Measurements from ENCODE around the gene COX19.
A peak's percentile ranks its signal among the peaks of the same experiment; 100 is the strongest.

The COX19 gene

DNA sequence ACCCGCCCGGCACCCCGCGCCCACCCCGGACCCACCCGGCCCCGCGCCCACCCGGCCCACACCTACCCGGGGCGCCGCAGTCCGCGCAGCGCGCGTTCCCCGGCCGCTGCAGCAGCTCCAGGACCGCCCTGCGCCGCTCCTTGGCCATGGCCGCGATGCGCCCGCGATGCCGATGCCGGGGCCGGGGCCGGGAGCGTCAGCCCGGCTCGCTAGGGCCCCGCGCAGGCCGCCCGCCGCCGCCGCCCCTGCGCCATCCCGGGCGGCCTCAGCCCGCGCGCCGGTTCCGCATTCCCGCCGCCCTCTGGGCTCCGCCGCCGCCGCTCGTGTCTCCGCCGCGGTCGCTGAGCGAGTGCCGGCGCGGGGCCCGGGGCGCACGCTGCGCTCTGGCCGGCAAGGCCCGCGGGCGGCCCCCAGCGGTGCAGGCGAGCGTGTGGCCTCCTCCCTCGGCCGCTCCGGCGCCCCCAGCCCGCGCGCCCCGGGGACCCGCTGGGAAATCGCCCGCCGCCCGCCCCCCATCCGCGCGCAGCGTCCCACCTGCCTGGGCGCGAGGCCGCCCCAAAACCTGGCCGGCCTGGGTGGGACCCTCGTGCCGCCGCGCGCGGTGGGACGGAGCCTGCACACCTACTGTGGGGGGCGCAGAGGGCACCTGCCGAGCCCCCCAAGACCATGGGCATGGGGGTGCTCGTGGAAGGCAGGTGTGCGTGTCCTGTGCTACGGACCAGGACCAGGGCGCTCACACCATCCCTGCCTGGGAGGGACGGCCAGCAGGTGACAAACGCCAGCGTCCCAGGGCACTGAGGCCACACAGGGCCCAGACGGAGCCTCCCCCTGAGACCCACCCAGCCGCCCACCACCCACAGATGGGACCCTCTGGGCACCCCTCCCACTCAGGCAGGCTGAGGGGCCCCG, 20.8 kb downstream of the COX19 start, which contains the start of gene ADAP1:
Gene ADAP1, minus strand, starts transcription at position 351 of the 909 bp plus-strand sequence. Its CDS starts 203 bp downstream, at position 148.
- Histone ChIP-seq H3K36me3 (ENCODE audit: control insufficient read depth, insufficient read depth, low read length) (no peaks in the 10 kb centered on the region), H3K27ac (ENCODE audit: low read depth, low read length) (no peak within 1 kb of the TSS), H3K9ac (ENCODE audit: low read depth, low read length) (no peak within 1 kb of the TSS)

DNA sequence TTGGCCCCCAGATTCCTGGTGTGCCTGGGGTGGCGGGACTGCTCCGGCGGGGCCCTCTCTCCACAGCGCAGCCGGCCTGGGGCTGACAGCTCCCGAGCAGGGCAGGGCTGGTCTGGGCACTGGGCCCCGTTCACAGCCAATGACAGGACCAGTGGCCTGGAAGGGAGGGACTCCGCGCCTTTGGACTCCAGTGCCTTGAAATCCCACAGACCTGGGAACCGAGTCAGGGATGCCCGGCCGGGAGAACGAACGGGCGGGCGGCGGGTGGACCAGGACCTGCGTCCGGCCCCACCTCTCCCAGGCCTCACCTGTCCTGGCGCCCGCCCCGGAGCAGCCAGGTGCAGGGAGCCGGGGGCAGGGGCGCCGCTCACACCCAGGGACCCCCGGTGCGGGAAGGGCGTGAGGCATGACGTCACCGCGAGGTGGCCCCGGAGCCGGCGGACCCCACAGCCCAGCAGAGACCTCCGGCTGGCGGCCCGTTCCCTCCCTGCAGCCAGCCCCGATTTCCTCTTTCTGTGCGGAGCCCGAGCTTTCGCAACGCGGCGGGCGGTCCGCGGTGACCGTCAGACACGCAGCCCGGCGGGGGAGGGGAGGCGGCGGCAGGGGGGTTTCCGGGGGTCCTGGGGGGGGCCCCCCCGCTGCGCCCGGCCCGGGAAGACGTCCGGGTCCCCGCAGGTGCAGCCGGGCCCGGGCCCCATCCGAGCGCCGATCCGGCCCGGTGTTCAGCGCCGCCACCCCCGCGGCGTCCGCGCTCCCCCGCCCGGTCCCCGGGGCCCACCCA, 21.6 kb downstream of the COX19 start:
- no peaks in the 10 kb centered on the region for H3K36me3 ChIP-seq (ENCODE audit: control insufficient read depth, insufficient read depth, low read length)
- no peak overlapping the region for H3K27ac ChIP-seq (ENCODE audit: low read depth, low read length)
- H3K4me1 ChIP-seq (ENCODE audit: control insufficient read depth, insufficient read depth, low read length): no peaks in the 10 kb centered on the region
- no peaks in the 10 kb centered on the region for H3K9me3 ChIP-seq (ENCODE audit: control insufficient read depth, insufficient read depth, low read length)
- peaks cover 30% of the 10 kb centered on the region for H3K27me3 ChIP-seq (ENCODE audit: control insufficient read depth, insufficient read depth, low read length)
- H3K9ac ChIP-seq (ENCODE audit: low read depth, low read length): no peak overlapping the region
- H3K4me3 ChIP-seq (ENCODE audit: low read depth, low read length): peak overlapping the region; percentile 62

More for the DNA sequence above, 20.8 kb downstream of the COX19 start, which contains the start of gene ADAP1:
- Histone ChIP-seq H3K4me1 (ENCODE audit: control insufficient read depth, insufficient read depth, low read length) (0 out of 2 replicates have a peak, but pooled peaks cover 6% of the 10 kb centered on the region), H3K27me3 (ENCODE audit: control insufficient read depth, insufficient read depth, low read length) (peaks cover 30% of the 10 kb centered on the region), H3K9me3 (ENCODE audit: control insufficient read depth, insufficient read depth, low read length) (no peaks in the 10 kb centered on the region), H3K4me3 (ENCODE audit: low read depth, low read length) (peak within 1 kb of the TSS; percentile 62)

- no peaks in the 10 kb centered on the region for H3K9me3 ChIP-seq (ENCODE audit: control insufficient read depth, insufficient read depth, low read length)
- no peak overlapping the region for H3K9ac ChIP-seq (ENCODE audit: low read depth, low read length)
- no peaks in the 10 kb centered on the region for H3K36me3 ChIP-seq (ENCODE audit: control insufficient read depth, insufficient read depth, low read length)
- no peak overlapping the region for H3K27ac ChIP-seq (ENCODE audit: low read depth, low read length)
- no peak overlapping the region for H3K4me3 ChIP-seq (ENCODE audit: low read depth, low read length)
- no peaks in the 10 kb centered on the region for H3K4me1 ChIP-seq (ENCODE audit: control insufficient read depth, insufficient read depth, low read length)
- H3K27me3 ChIP-seq (ENCODE audit: control insufficient read depth, insufficient read depth, low read length): peaks cover 30% of the 10 kb centered on the region
These were observed 22.6 kb downstream of the COX19 start for GRCh38 chr7:952548-953441.

DNA sequence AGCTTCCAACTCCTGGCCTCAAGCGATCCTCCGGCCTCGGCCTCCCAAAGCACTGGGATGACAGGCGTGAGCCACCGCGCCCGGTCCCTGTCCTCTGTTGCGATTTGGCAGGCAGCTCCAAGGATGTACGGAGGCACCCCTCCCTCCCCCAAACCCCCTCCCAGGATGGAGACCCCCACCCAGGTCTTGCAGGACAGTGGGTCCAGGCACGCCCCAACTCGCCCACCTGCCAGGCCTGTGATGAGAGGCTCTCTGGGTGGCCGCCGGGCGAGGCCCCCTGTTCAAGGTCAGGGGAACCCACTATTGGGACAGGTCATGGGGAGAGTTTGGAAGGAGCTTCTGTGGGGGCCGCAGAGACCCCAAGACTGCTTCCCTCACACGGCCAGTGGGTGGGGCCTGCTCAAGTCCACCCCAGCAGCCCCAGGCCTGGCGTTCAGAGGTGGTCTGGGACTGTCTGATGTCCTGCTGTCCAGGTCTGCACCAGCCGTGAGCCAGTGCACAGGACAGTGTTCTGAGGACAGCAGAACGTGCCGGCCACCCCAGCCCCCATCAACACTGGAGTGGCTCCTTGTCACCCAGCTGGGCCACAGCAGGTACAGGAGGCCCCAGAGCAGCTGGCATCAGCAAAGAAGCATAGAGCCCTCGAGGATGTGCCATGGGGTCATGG, 23.3 kb downstream of the COX19 start:
- Histone ChIP-seq H3K4me1 (ENCODE audit: control insufficient read depth, insufficient read depth, low read length) (no peaks in the 10 kb centered on the region), H3K9me3 (ENCODE audit: control insufficient read depth, insufficient read depth, low read length) (no peaks in the 10 kb centered on the region), H3K27me3 (ENCODE audit: control insufficient read depth, insufficient read depth, low read length) (peaks cover 30% of the 10 kb centered on the region), H3K4me3 (ENCODE audit: low read depth, low read length) (no peak overlapping the region), H3K36me3 (ENCODE audit: control insufficient read depth, insufficient read depth, low read length) (no peaks in the 10 kb centered on the region), H3K27ac (ENCODE audit: low read depth, low read length) (no peak overlapping the region), H3K9ac (ENCODE audit: low read depth, low read length) (no peak overlapping the region)

DNA sequence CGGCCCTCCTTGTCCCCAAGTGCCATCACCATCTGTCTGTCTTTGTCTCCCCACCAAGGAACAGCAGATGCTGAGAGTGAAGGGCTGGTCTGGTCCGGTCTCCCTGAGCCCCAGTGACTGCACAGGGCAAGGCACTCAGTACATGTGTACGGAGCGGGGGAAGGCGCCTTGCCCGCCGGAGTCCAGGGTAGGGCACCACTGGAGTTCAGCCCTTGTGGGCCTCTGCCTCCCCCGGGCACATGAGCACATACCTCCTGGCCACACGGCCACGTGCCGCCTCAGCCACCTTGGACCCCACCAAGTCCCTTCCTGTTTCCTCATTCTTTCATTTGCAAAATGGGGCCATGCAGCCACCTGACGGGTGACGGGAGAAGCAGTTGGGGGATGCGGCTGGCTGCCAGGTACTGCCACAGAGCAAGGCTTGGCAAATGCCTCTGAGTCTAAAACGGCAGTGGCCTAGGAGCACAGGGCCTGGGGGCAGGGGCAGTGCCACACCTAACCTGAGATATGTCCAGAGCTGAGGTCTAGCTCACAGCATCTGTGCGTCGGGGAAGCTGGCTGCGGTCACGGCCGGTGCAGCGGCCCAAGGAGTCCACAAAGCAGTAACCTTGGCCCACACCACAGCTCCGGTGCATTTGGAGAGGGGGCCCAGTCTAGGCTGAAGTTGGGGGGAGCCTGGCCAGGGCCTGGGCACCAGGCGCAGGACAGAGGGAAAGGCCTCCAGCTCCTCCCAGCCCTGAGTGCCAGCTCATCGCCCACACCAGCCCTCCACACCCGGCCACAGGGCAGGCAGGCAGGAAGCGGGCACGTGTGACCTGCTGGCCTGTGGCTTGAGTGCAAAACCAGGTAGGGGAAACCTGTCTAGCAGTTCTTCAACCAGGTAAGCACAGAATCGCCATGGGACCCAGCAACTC, 26.1 kb downstream of the COX19 start:
- Histone ChIP-seq H3K27me3 (ENCODE audit: control insufficient read depth, insufficient read depth, low read length) (peaks cover 16% of the 10 kb centered on the region), H3K27ac (ENCODE audit: low read depth, low read length) (no peak overlapping the region), H3K9me3 (ENCODE audit: control insufficient read depth, insufficient read depth, low read length) (no peaks in the 10 kb centered on the region), H3K9ac (ENCODE audit: low read depth, low read length) (no peak overlapping the region), H3K4me1 (ENCODE audit: control insufficient read depth, insufficient read depth, low read length) (peaks cover 9% of the 10 kb centered on the region; the same call in 1 of the 2 replicates), H3K4me3 (ENCODE audit: low read depth, low read length) (no peak overlapping the region), H3K36me3 (ENCODE audit: control insufficient read depth, insufficient read depth, low read length) (no peaks in the 10 kb centered on the region)

GRCh38 chr7:947391-948210, 27.7 kb downstream of the COX19 start:
- Histone ChIP-seq H3K9ac (ENCODE audit: low read depth, low read length) (no peak overlapping the region), H3K4me1 (ENCODE audit: control insufficient read depth, insufficient read depth, low read length) (peaks cover 9% of the 10 kb centered on the region; the same call in 1 of the 2 replicates), H3K36me3 (ENCODE audit: control insufficient read depth, insufficient read depth, low read length) (no peaks in the 10 kb centered on the region), H3K27me3 (ENCODE audit: control insufficient read depth, insufficient read depth, low read length) (peaks cover 4% of the 10 kb centered on the region; the same call in 1 of the 2 replicates), H3K27ac (ENCODE audit: low read depth, low read length) (no peak overlapping the region), H3K4me3 (ENCODE audit: low read depth, low read length) (no peak overlapping the region), H3K9me3 (ENCODE audit: control insufficient read depth, insufficient read depth, low read length) (no peaks in the 10 kb centered on the region)

GRCh38 chr7:946256-946996, 28.9 kb downstream of the COX19 start:
- H3K4me3 ChIP-seq (ENCODE audit: low read depth, low read length): no peak overlapping the region
- peaks cover 9% of the 10 kb centered on the region; the same call in 1 of the 2 replicates for H3K4me1 ChIP-seq (ENCODE audit: control insufficient read depth, insufficient read depth, low read length)
- H3K27ac ChIP-seq (ENCODE audit: low read depth, low read length): no peak overlapping the region
- H3K36me3 ChIP-seq (ENCODE audit: control insufficient read depth, insufficient read depth, low read length): no peaks in the 10 kb centered on the region
- H3K9me3 ChIP-seq (ENCODE audit: control insufficient read depth, insufficient read depth, low read length): no peaks in the 10 kb centered on the region
- peaks cover 7% of the 10 kb centered on the region for H3K27me3 ChIP-seq (ENCODE audit: control insufficient read depth, insufficient read depth, low read length)
- no peak overlapping the region for H3K9ac ChIP-seq (ENCODE audit: low read depth, low read length)

GRCh38 chr7:945556-946255, 29.6 kb downstream of the COX19 start:
- Histone ChIP-seq H3K4me1 (ENCODE audit: control insufficient read depth, insufficient read depth, low read length) (peaks cover 9% of the 10 kb centered on the region; the same call in 1 of the 2 replicates), H3K27ac (ENCODE audit: low read depth, low read length) (no peak overlapping the region), H3K36me3 (ENCODE audit: control insufficient read depth, insufficient read depth, low read length) (no peaks in the 10 kb centered on the region), H3K4me3 (ENCODE audit: low read depth, low read length) (no peak overlapping the region), H3K27me3 (ENCODE audit: control insufficient read depth, insufficient read depth, low read length) (peaks cover 7% of the 10 kb centered on the region), H3K9ac (ENCODE audit: low read depth, low read length) (no peak overlapping the region), H3K9me3 (ENCODE audit: control insufficient read depth, insufficient read depth, low read length) (no peaks in the 10 kb centered on the region)

Measured in HUES48 (cell line).